GM23338 (cell line): ENCODE data around the gene DLG2.

ENCODE experiments used
- CTCF ChIP-seq, 2 experiments: fragments of 200-600 bp in 1 of 2; sonication (generic) in 1 of 2; conservative IDR thresholded peaks; 2 replicates each; pipeline versions ENCODE4 v1.5.1 to v1.6.1; 2016 to 2017; ENCODE audit warnings: antibody characterized with exemption in 2 of 2, low read depth in 2 of 2, mild to moderate bottlenecking in 2 of 2, moderate library complexity in 1 of 2
- TF ChIP-seq, protein P1 (sequence below): IDR thresholded peaks from one replicate; pipeline ENCODE4 v1.6.1; 2018; ENCODE audit warnings: antibody characterized with exemption; ENCODE audit not compliant: unreplicated experiment
- TF ChIP-seq, protein P2 (sequence below): IDR thresholded peaks from 2 replicates; pipeline ENCODE4 v1.6.1; 2016; ENCODE audit warnings: antibody characterized with exemption

DNA sequence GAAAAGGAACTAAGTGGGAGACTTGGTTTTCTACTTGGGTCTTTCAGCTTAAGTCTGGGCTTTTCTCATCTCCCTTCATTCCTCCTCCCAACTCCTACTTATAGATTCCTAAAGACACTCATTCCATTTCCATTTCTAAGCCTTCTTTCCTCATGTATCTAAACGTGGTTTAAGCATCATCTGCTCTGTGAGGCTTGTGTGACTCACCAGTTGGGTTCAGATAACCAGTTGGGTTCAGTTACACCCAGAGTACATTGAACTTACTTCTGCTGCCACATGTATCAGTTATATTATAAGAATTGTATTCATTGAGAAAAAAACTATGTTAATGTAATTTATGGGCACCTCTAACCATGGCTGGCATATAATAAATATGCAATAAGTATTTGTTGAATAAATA lies 1509.8 kb downstream of the DLG2 start:
- TF ChIP-seq, protein P1, sequence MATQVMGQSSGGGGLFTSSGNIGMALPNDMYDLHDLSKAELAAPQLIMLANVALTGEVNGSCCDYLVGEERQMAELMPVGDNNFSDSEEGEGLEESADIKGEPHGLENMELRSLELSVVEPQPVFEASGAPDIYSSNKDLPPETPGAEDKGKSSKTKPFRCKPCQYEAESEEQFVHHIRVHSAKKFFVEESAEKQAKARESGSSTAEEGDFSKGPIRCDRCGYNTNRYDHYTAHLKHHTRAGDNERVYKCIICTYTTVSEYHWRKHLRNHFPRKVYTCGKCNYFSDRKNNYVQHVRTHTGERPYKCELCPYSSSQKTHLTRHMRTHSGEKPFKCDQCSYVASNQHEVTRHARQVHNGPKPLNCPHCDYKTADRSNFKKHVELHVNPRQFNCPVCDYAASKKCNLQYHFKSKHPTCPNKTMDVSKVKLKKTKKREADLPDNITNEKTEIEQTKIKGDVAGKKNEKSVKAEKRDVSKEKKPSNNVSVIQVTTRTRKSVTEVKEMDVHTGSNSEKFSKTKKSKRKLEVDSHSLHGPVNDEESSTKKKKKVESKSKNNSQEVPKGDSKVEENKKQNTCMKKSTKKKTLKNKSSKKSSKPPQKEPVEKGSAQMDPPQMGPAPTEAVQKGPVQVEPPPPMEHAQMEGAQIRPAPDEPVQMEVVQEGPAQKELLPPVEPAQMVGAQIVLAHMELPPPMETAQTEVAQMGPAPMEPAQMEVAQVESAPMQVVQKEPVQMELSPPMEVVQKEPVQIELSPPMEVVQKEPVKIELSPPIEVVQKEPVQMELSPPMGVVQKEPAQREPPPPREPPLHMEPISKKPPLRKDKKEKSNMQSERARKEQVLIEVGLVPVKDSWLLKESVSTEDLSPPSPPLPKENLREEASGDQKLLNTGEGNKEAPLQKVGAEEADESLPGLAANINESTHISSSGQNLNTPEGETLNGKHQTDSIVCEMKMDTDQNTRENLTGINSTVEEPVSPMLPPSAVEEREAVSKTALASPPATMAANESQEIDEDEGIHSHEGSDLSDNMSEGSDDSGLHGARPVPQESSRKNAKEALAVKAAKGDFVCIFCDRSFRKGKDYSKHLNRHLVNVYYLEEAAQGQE: no peak
- no peak for TF ChIP-seq CTCF (conservative IDR thresholded peaks at IDR 0.05; ENCODE audit: low read depth in 2 of 2)
- TF ChIP-seq, protein P2, sequence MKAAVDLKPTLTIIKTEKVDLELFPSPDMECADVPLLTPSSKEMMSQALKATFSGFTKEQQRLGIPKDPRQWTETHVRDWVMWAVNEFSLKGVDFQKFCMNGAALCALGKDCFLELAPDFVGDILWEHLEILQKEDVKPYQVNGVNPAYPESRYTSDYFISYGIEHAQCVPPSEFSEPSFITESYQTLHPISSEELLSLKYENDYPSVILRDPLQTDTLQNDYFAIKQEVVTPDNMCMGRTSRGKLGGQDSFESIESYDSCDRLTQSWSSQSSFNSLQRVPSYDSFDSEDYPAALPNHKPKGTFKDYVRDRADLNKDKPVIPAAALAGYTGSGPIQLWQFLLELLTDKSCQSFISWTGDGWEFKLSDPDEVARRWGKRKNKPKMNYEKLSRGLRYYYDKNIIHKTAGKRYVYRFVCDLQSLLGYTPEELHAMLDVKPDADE: no peak
